Right renal pelvis (tissue), 4 donors: ENCODE results near the gene CYP24A1. TPM values are rescaled to one million over a fixed set of nuclear protein-coding genes. Genes with fewer than 3 reads are reported as not detected.
"Not testable (repeated sequence)": the region's sequence is repeated elsewhere in the genome, so short reads cannot be mapped to it uniquely, and the experiment has no call there.

Experiments
- DNase-seq, 4 donors: peaks; one replicate each; pipeline ENCODE4 v3.0.0-alpha.2; 2013; ENCODE audit warnings: low read depth in 4 of 4, low spot score in 3 of 4, missing footprints in 1 of 4
- polyA plus RNA-seq, 4 donors: library from polyadenylated mRNA; unstranded; fragments of 120-200 nt; gene quantifications; one replicate each; pipeline ENCODE4 v1.2.1, GENCODE V29; 2013; ENCODE audit not compliant: insufficient read length in 4 of 4

Gene CYP24A1
- polyA plus RNA-seq, 4 donors, result 1.2 to 4.2 (median 2.8) TPM

GRCh38 chr20:54138427-54138826 is 35.4 kb downstream of the CYP24A1 start:
- DNase-seq, result no peak

- DNase-seq, result no peak
Observed at GRCh38 chr20:54137115-54137514, 36.7 kb downstream of the CYP24A1 start.

DNA sequence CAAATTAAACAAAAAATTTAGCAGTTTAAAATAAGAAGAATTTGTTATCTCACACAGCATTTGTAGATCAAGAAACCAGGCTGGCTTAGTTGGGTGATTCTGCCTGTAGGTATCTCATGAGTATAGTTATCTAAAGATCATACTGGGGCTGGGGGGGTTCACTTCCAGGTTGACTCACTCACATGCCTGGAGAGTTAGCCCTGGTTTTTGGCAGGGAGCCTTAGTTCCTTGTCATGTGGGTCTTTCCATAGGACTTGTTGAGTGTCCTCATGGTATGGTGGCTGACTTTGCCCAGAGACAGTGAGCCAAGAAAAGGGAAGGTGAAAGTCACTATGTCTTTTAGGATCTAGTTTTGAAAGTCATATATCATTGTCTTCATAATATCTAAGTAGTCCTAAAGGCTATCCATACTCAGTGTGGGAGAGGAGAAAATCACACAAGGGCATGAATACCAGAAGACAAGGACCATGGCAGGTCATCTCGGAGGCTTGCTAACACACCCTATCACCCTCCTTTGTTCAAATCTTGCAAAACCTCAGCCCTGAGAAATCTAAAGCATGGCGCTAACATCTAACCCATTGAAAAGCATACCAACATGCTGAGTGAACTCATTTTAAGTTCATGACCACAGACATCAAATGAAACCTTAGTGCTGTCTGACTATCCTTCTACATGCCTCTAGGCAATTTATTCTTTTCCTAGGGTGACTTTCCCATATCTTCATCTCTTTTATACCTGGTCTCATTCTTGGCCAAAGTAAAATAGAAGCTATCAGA is 39.2 kb downstream of the CYP24A1 start:
- no peak for DNase-seq

- peak in 1 of 4 donors; percentile 31 for DNase-seq
Observed at GRCh38 chr20:54133434-54134427, 40.1 kb downstream of the CYP24A1 start.

DNA sequence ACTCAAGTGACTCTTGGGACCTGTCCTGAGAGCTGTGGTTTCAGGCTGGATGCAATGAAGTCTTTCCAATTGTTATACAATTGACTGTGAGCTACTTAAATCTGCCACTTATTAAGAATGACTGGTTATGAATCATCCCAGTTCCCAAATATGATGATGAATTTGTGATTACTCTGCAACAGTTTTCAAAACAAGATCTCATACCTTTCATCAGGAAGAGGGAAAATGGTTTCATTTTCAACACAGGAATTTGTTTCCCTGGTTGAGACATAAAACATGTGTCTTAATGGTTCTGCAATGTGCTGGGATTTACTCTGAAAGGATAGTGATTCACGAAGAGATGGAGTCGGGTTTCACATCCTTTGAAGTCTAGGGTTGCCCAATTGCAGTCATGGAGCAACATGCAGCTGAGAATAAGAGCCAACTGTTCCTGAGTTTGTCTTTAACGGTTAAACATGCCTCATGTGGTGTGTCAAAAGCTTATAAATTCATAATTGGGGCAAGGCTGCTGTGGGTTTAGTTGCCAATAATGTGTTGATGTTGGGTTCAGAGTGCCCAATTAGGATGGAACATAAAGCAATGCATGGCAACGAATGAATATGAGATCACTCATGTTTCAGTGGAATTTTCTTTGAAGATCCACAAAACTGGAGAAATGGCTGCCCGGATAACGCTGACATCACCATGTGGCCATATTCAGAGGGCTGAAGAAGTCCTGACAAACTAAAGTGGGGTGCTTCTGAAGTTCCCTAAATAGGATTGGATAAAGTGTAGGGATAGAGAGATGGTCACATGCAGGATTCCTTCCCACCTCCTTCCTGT is 41.0 kb downstream of the CYP24A1 start:
- DNase-seq, result peak in 3 of 4 donors; percentile 13 to 47 (median 45)

- no peak for DNase-seq
Observed at GRCh38 chr20:54131675-54132611, 41.8 kb downstream of the CYP24A1 start.

GRCh38 chr20:54131125-54131524 is 42.7 kb downstream of the CYP24A1 start:
- DNase-seq, result not testable (repeated sequence)

DNA sequence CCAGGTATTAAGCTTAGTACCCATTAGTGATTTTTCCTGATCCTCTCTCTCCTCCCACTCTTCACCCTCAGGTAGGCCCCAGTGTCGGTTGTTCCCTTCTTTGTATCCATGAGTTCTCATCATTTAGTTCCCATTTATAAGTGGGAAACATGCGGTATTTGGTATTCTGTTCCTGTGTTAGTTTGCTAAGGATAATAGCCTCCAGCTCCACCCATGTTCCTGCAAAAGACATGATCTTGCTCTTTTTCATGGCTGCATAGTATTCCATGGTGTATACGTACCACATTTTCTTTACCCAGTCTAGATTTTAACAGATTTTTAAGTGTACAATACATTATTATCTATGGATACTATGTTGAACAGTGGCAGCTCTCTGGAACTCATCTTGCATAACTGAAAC is 44.4 kb downstream of the CYP24A1 start:
- no peak for DNase-seq

DNA sequence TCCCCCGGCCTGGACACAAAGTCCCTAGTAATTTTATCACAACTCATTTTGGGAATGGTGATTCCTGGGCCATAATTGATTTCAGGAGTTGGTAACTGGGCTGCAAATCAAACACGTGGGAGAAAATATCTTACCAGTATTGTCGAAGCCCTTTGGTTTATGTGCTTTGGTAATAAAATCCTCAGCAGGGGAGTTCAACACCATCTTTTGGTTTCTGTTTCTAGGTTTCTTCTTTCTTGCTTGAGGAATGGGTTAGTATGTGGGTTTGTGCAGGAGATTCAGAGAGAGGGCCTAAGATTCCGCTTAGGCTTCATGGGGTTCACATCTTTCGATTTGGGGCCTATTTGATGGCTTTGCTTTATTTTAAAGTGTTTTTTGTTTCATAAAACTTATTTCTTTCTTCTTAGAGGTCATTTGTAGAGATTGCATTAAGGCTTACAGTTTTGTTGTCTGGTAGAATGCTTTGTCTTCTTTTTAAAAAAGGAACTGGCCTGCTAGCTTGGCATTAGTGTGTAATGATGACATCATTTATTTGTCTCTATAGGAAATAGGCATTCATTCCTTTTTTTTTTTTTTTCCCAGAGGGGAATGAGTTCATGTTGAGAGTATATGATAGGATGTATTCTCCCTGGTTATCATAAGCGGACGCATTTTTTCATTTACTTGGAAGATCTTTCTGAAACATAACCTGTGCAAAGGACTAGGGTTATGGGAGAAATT is 45.8 kb downstream of the CYP24A1 start:
- DNase-seq, result no peak

DNA sequence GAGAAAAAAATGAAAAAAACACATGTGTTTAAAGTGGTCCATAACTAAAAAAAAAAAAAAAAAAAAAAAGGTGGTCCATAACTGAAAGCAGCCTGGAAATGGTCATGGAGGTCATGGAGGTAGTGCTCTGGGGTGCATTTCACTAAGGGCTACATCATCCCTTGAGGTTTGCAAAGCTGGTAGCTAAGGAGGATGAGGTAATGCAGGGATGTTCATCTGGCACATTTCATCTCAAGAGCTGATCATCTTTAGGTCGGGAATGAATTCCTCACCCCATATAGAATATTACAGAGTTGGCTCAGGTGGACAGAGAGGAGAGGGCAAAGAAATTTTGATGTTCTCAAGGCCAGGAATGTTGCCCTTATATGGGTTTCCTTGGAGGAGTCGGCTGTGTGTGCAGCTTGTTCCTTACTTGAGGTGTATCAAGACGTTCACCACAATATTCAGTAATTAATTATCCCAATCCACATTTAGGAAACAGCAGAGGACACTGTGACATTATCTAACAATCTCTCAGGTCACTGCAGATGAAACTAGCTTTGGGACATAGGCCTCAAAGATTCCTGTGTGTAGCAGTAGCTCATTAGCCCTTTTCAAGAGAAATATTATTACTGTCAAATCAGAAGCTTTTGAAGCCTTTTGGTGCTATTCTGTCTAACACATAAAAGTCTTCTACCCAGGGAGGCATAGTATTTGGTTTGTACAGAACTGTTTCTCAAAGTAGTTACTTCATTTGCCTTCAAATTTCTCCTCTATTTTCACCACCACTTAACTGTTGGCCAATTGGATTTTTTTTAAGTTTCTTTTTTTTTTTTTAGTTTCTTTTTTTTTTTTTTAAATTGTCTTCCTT is 46.8 kb downstream of the CYP24A1 start:
- no peak for DNase-seq

- not testable (repeated sequence) for DNase-seq
Observed at GRCh38 chr20:54126328-54126727, 47.5 kb downstream of the CYP24A1 start.

DNA sequence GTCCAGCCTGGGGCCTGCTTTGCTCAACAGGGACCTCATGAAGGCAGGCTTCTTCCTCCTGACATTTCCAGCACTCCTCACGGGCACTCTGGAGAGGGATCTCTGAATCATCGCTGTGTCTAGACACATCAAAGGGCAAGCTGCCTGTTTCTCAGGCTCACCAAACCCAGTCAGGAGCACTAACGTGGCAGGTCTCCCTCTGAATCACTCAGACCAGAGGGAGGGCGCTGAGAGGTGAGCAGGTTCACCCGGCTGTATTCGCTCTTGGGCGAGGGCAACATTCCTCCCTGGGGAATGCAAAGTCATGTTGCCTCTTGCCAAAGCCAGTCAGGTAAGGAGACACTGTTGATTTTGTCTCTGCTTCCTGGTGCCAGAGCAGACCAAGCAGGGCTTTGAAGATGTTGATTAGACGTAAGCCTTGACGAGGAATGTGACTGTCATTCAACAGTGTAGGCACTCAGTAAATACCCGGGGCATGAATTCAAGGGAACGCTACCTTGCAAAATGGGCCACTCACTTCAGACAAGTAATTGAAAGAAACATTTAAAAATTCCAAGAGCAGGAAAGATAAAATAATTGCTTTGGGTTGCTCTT is 50.1 kb downstream of the CYP24A1 start:
- peak in 1 of 4 donors; percentile 22 for DNase-seq

DNA sequence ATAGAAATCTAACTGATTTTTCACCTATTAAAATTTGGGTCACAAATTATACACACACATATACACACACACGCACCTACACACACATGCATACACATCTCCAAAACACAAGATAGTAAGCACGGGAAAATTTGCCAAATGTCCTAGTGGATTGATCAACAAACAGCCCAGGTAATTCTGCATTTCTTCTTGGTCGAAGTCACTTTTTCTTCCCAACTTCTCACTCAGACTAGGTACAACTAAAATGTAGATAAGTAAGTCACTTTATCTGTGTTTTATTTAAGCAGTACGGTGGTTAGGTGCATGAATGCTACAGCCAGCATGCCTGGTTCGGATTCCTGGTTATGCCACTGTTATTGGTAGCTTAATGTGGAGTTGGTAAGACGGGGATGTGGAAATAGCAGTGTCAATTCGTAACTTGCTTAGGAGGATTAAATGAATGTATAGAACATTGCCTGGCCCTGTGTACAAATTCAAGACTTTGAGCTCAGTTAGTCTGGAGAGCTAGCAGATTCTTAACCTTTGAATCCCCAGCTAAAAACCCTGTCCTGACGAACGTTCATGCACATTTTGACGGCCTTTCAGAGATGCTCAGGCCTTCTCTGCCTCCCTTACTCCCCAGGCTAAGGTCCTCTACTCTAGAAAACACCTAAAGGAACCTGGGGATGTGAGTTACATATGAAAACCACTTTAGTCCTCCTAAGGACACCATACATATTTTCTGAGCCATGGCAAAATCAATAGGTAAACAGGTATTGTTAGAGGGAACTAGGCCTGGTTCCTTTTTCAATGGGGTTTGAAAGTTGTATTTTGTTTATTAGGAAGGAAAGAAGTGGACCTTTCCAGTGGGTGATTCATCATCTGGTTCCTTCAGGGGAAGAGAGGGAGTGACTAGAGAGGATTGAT is 50.9 kb downstream of the CYP24A1 start:
- DNase-seq, result no peak

DNA sequence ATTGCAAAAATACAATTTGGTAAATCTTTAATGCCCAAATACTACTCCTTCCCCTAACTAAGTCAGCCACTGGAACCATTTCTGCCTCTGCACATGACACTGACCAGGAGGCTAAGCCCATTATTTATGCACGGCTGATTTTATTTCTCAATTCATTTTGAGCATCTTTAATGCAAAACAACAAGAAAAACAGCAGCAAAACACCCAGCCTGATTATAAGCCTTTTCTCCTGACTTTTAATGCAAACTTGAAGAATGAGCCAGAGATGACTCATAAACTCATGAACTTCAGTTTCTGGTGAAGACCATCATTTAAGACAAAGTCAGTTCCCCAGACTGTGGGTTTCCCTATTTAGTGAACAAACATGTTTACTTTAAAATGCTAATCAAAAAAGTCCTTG is 51.6 kb downstream of the CYP24A1 start:
- DNase-seq, result no peak

DNA sequence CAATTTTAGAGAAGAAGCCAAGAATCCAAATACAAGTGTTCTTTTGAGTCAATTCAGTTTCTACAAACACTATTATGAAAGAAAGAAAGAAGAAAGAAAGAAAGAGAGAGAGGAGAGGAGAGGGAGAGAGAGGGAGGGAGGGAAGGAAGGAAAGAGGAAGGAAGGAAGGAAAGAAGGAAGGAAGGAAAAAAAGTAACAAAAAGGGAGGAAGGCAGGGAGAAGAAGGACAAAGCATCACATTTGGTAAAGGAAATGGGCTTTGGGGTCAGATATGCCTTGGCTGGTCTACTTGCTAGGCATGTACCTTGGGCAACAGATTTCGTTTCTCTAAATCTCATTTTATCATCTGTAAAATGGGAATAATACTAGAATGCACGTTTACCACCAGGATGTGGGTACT is 54.0 kb downstream of the CYP24A1 start:
- DNase-seq, result no peak

- no peak for DNase-seq
Observed at GRCh38 chr20:54118220-54119001, 55.4 kb downstream of the CYP24A1 start.
